Liver (tissue), 3 donors: Measurements from ENCODE around the gene WWP2.

Experiments
- EGR1 ChIP-seq, 2 donors: IDR thresholded peaks; 2 replicates each; pipeline ENCODE4 v1.6.1; 2016 to 2018; ENCODE audit warnings: antibody characterized with exemption in 2 of 2, low read depth in 2 of 2
- GABPA ChIP-seq, 2 donors: IDR thresholded peaks in 1 of 2; conservative IDR thresholded peaks in 1 of 2; 2 replicates each; pipeline ENCODE4 v1.6.1; 2016; ENCODE audit warnings: antibody characterized with exemption in 2 of 2, mild to moderate bottlenecking in 1 of 2, moderate library complexity in 1 of 2
- JUND ChIP-seq, 2 donors: IDR thresholded peaks; 2 replicates each; pipeline ENCODE4 v1.6.1; 2016; ENCODE audit warnings: antibody characterized with exemption in 2 of 2
- RAD21 ChIP-seq, 2 donors: IDR thresholded peaks; 2 replicates each; pipeline ENCODE4 v1.6.1; 2016; ENCODE audit warnings: antibody characterized with exemption in 2 of 2, mild to moderate bottlenecking in 2 of 2
- SP1 ChIP-seq: IDR thresholded peaks from 2 replicates; pipeline ENCODE4 v1.6.1; 2018; ENCODE audit warnings: antibody characterized with exemption, mild to moderate bottlenecking
- TAF1 ChIP-seq: conservative IDR thresholded peaks from 2 replicates; pipeline ENCODE4 v1.6.1; 2016; ENCODE audit warnings: antibody characterized with exemption, mild to moderate bottlenecking
- YY1 ChIP-seq: IDR thresholded peaks from 2 replicates; pipeline ENCODE4 v1.6.1; 2016; ENCODE audit warnings: antibody characterized with exemption, mild to moderate bottlenecking
- TF ChIP-seq, protein P1 (sequence below): IDR thresholded peaks from 2 replicates; pipeline ENCODE4 v1.6.1; 2016; ENCODE audit warnings: antibody characterized with exemption, mild to moderate bottlenecking
- TF ChIP-seq, protein P2 (sequence below): fragments of 150-350 bp; IDR thresholded peaks from 2 replicates; pipeline ENCODE4 v1.5.1; 2017; ENCODE audit warnings: improper control_type of control experiment, low read depth, low read length; ENCODE audit not compliant: missing input control
- TF ChIP-seq, protein P3 (sequence below): IDR thresholded peaks from 2 replicates; pipeline ENCODE4 v1.6.1; 2016; ENCODE audit warnings: antibody characterized with exemption
- TF ChIP-seq, protein P4 (sequence below): IDR thresholded peaks from 2 replicates; pipeline ENCODE4 v1.6.1; 2016; ENCODE audit warnings: antibody characterized with exemption
- TF ChIP-seq, protein P5 (sequence below): IDR thresholded peaks from 2 replicates; pipeline ENCODE4 v1.6.1; 2016; ENCODE audit warnings: antibody characterized with exemption
- donor health status: healthy.
- donor health status: healthy.

DNA sequence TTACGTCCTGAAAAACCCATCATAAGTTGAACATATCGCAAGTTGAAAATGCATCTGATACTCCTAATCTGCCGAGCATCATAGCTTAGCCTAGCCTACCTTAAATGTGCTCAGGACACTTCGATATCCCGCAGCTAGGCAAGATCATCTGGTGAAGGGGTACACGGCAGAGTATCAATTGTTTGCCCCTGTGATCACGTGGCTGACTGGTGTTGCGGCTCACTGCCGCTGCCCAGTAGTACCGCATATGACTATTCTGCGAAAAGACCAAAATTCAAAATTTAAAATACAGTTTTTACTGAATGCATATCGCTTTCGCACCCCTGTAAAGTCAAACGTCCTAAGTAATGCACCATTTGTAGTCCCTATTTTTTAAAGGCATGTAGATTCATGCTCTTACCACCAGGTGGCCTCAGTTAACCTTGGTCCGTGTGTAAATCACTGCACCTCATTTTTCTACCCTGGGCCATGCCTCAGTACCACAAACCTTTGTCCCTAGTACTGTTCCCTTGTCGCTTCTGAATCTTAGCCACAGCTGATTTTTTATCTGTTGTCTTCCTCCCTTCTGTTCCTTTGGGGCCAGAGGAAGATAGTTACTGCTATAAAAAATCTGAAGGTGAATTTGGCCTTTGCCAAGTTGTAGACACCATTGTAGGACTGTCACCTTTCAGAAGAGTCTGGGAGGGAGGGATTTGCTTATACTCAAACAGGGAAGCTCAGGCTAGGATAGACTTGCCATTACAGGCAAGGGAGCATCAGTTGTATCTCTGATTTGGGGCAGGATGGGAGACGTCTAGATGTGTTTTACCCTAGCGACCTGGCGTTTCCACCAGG lies 34.4 kb downstream of the WWP2 start:
- TF ChIP-seq, protein P1, sequence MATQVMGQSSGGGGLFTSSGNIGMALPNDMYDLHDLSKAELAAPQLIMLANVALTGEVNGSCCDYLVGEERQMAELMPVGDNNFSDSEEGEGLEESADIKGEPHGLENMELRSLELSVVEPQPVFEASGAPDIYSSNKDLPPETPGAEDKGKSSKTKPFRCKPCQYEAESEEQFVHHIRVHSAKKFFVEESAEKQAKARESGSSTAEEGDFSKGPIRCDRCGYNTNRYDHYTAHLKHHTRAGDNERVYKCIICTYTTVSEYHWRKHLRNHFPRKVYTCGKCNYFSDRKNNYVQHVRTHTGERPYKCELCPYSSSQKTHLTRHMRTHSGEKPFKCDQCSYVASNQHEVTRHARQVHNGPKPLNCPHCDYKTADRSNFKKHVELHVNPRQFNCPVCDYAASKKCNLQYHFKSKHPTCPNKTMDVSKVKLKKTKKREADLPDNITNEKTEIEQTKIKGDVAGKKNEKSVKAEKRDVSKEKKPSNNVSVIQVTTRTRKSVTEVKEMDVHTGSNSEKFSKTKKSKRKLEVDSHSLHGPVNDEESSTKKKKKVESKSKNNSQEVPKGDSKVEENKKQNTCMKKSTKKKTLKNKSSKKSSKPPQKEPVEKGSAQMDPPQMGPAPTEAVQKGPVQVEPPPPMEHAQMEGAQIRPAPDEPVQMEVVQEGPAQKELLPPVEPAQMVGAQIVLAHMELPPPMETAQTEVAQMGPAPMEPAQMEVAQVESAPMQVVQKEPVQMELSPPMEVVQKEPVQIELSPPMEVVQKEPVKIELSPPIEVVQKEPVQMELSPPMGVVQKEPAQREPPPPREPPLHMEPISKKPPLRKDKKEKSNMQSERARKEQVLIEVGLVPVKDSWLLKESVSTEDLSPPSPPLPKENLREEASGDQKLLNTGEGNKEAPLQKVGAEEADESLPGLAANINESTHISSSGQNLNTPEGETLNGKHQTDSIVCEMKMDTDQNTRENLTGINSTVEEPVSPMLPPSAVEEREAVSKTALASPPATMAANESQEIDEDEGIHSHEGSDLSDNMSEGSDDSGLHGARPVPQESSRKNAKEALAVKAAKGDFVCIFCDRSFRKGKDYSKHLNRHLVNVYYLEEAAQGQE: no peak
- TF ChIP-seq, protein P2, sequence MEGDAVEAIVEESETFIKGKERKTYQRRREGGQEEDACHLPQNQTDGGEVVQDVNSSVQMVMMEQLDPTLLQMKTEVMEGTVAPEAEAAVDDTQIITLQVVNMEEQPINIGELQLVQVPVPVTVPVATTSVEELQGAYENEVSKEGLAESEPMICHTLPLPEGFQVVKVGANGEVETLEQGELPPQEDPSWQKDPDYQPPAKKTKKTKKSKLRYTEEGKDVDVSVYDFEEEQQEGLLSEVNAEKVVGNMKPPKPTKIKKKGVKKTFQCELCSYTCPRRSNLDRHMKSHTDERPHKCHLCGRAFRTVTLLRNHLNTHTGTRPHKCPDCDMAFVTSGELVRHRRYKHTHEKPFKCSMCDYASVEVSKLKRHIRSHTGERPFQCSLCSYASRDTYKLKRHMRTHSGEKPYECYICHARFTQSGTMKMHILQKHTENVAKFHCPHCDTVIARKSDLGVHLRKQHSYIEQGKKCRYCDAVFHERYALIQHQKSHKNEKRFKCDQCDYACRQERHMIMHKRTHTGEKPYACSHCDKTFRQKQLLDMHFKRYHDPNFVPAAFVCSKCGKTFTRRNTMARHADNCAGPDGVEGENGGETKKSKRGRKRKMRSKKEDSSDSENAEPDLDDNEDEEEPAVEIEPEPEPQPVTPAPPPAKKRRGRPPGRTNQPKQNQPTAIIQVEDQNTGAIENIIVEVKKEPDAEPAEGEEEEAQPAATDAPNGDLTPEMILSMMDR: peak; percentile 95
- TF ChIP-seq SP1 (no peak), EGR1 (IDR thresholded peaks at IDR 0.05; ENCODE audit: low read depth in 2 of 2) (no peak), GABPA (IDR thresholded peaks at IDR 0.05 in 1 of 2, conservative IDR thresholded peaks at IDR 0.05 in 1 of 2) (no peak), JUND (IDR thresholded peaks at IDR 0.05) (no peak), RAD21 (IDR thresholded peaks at IDR 0.05) (peak; percentile 96 to 97), TAF1 (no peak), YY1 (no peak)
- TF ChIP-seq, protein P3, sequence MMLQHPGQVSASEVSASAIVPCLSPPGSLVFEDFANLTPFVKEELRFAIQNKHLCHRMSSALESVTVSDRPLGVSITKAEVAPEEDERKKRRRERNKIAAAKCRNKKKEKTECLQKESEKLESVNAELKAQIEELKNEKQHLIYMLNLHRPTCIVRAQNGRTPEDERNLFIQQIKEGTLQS: no peak
- TF ChIP-seq, protein P4, sequence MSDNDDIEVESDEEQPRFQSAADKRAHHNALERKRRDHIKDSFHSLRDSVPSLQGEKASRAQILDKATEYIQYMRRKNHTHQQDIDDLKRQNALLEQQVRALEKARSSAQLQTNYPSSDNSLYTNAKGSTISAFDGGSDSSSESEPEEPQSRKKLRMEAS: no peak
- TF ChIP-seq, protein P5, sequence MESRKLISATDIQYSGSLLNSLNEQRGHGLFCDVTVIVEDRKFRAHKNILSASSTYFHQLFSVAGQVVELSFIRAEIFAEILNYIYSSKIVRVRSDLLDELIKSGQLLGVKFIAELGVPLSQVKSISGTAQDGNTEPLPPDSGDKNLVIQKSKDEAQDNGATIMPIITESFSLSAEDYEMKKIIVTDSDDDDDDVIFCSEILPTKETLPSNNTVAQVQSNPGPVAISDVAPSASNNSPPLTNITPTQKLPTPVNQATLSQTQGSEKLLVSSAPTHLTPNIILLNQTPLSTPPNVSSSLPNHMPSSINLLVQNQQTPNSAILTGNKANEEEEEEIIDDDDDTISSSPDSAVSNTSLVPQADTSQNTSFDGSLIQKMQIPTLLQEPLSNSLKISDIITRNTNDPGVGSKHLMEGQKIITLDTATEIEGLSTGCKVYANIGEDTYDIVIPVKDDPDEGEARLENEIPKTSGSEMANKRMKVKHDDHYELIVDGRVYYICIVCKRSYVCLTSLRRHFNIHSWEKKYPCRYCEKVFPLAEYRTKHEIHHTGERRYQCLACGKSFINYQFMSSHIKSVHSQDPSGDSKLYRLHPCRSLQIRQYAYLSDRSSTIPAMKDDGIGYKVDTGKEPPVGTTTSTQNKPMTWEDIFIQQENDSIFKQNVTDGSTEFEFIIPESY: no peak
